Panc1 (cell line): Measurements from ENCODE around the gene STAM2. TPM values are rescaled to one million over a fixed set of nuclear protein-coding genes. Genes with fewer than 3 reads are reported as not detected.

Source experiments
- ATAC-seq: fragments of 200-7000 bp; cut with Tn5 transposase; 2 replicates; pipeline ENCODE4 v1.9.1; 2020; ENCODE audit warnings: mild to moderate bottlenecking, moderate library complexity
- BruUV-seq: library from RNA; stranded (reverse); fragments of 400-500 nt; replicated peaks from 2 replicates; lab custom pipeline; 2021; lab: Mats Ljungman, UMichigan
- CTCF ChIA-PET: fragments of 300-600 bp; sonication (Branson Sonifier 250); formaldehyde crosslinking; loops from one replicate; lab custom pipeline; 2022; ENCODE audit warnings: antibody characterized with exemption; lab: Charles Lee
- POLR2A ChIA-PET: fragments of 300-600 bp; sonication (Branson Sonifier 250); formaldehyde crosslinking; loops from one replicate; lab custom pipeline; 2022; ENCODE audit warnings: antibody characterized with exemption; lab: Charles Lee
- DNase-seq: peaks from one replicate; pipeline ENCODE4 v3.0.0-alpha.2; 2010; ENCODE audit warnings: low read depth, low spot score
- H3K27ac ChIP-seq: 2 replicates; pipeline ENCODE4 v1.5.1; 2011; ENCODE audit warnings: mild to moderate bottlenecking, low read length, inconsistent platforms
- H3K27me3 ChIP-seq: fragments of 200-500 bp; sonication (Bioruptor generic); 2 replicates; pipeline ENCODE4 v1.6.0; 2014; ENCODE audit warnings: low read length, inconsistent platforms; ENCODE audit not compliant: control insufficient read depth, insufficient read depth
- H3K36me3 ChIP-seq: fragments of 200-500 bp; sonication (Bioruptor generic); 2 replicates; pipeline ENCODE4 v1.5.1; 2014; ENCODE audit warnings: inconsistent platforms, mild to moderate bottlenecking, low read length, moderate library complexity; ENCODE audit not compliant: control insufficient read depth, insufficient read depth
- H3K4me1 ChIP-seq: 2 replicates; pipeline ENCODE4 v1.5.1; 2011; ENCODE audit warnings: inconsistent platforms, mild to moderate bottlenecking, low read length, moderate library complexity; ENCODE audit not compliant: control insufficient read depth, insufficient read depth
- H3K4me3 ChIP-seq, 2 experiments: 2 replicates each; pipeline ENCODE4 v1.5.1; 2011 to 2012; ENCODE audit warnings: low read depth in 2 of 2, low read length in 2 of 2, mild to moderate bottlenecking in 2 of 2, inconsistent platforms in 1 of 2, moderate library complexity in 1 of 2
- H3K9me3 ChIP-seq: fragments of 200-500 bp; sonication (Bioruptor generic); 2 replicates; pipeline ENCODE4 v1.5.1; 2014; ENCODE audit warnings: low read depth, mild to moderate bottlenecking, inconsistent platforms, low read length, moderate library complexity; ENCODE audit not compliant: control insufficient read depth, insufficient read depth
- CTCF ChIP-seq: fragments of 450-650 bp; IDR thresholded peaks from 2 replicates; pipeline ENCODE4 v1.5.1; 2017; ENCODE audit warnings: mild to moderate bottlenecking
- POLR2AphosphoS5 ChIP-seq: IDR thresholded peaks from 2 replicates; pipeline ENCODE4 v1.6.1; 2012; ENCODE audit warnings: mild to moderate bottlenecking, low read depth, low read length, moderate library complexity
- REST ChIP-seq, 2 experiments: IDR thresholded peaks; 2 replicates each; pipeline ENCODE4 v1.6.1; 2011 to 2012; ENCODE audit warnings: low read depth in 2 of 2, control low read depth in 1 of 2, low read length in 1 of 2, mild to moderate bottlenecking in 1 of 2, moderate library complexity in 1 of 2; ENCODE audit not compliant: insufficient read depth in 1 of 2
- SIN3A ChIP-seq: IDR thresholded peaks from 2 replicates; pipeline ENCODE4 v1.6.1; 2012; ENCODE audit warnings: low read depth, mild to moderate bottlenecking, low read length, moderate library complexity, borderline replicate concordance; ENCODE audit not compliant: insufficient read depth
- TCF7L2 ChIP-seq: IDR thresholded peaks from 2 replicates; pipeline ENCODE4 v1.6.1; 2011; ENCODE audit warnings: mild to moderate bottlenecking, low read depth, low read length, inconsistent platforms
- in situ Hi-C: cut with HindIII; loops from 2 replicates; pipeline ENCODE4 v1.10.0; 2016; ENCODE audit warnings: low sequenced_read_pairs, low pct_unique_long_range_greater_than_20kb
- intact Hi-C: fragments of 100-400 bp; cut with micrococcal nuclease; formaldehyde crosslinking; loops from one replicate; pipeline ENCODE4 v1.10.0; 2022; ENCODE audit not compliant: unreplicated experiment
- total RNA-seq: library from RNA; stranded (reverse); gene quantifications from one replicate; pipeline ENCODE4 v1.2.1, GENCODE V29; 2021; ENCODE audit not compliant: unreplicated experiment

The STAM2 gene
- total RNA-seq, 1 experiment from 2014 or later, result 29.1 TPM

DNA sequence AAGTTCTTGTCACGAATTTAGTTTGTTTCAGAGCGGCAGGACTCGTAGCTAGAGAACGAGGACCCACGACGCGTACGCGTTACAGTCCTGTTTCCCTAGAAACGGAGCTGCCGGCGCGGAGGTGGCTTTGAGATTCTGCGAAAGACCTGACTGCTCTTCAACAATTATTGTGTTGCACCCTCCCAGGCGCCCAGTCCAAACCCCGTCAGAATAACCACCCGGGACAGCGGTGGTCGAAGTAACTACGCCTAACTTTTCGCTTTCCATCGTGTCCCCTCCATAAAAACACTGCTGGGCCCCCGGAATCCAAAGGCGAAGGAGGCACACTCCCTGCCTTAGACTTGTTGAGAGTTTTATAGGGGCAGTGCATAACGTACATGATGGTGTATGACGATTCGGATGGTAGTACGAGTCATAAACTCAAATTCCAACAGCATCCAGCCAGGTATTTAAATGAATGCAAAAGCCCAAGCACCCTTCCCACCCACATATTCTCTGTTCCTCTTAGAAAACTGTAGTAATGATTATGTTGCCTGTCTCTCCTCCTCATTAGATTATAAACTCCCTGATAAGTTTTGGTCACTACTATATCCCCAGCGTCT is 651 bp upstream of the STAM2 start:
- H3K27ac ChIP-seq, result peak overlapping the region; percentile 97
- TF ChIP-seq SIN3A (no peak), REST (IDR thresholded peaks at IDR 0.05; ENCODE audit: insufficient read depth in 1 of 2, low read depth in 2 of 2, low read length in 1 of 2) (no peak), CTCF (peak; percentile 33)
- intact Hi-C loops, result loop anchor here (2.0 kb wide), 1 partner anchor 459 kb away; no protein-coding TSS in a partner anchor
- no peaks in the 10 kb centered on the region for H3K9me3 ChIP-seq
- in situ Hi-C loops, result no loop called here
- POLR2A ChIA-PET, result interaction anchor here (1.1 kb wide), 1 partner anchor 540 kb away, joined by 9 read pairs; no protein-coding TSS in a partner anchor
- BruUV-seq, result no TSS peak
- CTCF ChIA-PET, result interaction anchor here (0.9 to 1.6 kb wide), 4 partner anchors 11 to 471 kb away, joined by 3 to 17 read pairs (median 6); no protein-coding TSS in a partner anchor
- no peaks in the 10 kb centered on the region for H3K36me3 ChIP-seq
- no peak for DNase-seq
- peak; percentile 49 for ATAC-seq
- H3K4me1 ChIP-seq, result peaks cover 28% of the 10 kb centered on the region
- H3K4me3 ChIP-seq, result peak overlapping the region; percentile 96 to 97
- H3K27me3 ChIP-seq, result no peaks in the 10 kb centered on the region

- POLR2A ChIA-PET, result interaction anchor here (0.6 kb wide), 2 partner anchors 106 to 150 kb away, joined by 3 to 4 read pairs; no protein-coding TSS in a partner anchor
- Histone ChIP-seq H3K4me3 (peak overlapping the region; percentile 96 to 97), H3K36me3 (no peaks in the 10 kb centered on the region), H3K9me3 (no peaks in the 10 kb centered on the region), H3K27me3 (no peaks in the 10 kb centered on the region), H3K27ac (peak overlapping the region; percentile 97), H3K4me1 (peaks cover 29% of the 10 kb centered on the region)
- CTCF ChIA-PET, result no interaction called here
- intact Hi-C loops, result loop anchor here (2.0 kb wide), 1 partner anchor 138 kb away; no protein-coding TSS in a partner anchor
- in situ Hi-C loops, result no loop called here
- no peak for TF ChIP-seq POLR2AphosphoS5
- no peak for TF ChIP-seq TCF7L2
- TF ChIP-seq REST (IDR thresholded peaks at IDR 0.05; ENCODE audit: insufficient read depth in 1 of 2, low read depth in 2 of 2, low read length in 1 of 2), result no peak
- TF ChIP-seq SIN3A, result no peak
- no peak for TF ChIP-seq CTCF
- peak; percentile 9 for ATAC-seq
- no peak for DNase-seq
- BruUV-seq, result no TSS peak
These were observed 573 bp downstream of the STAM2 start for GRCh38 chr2:152175012-152175367.
